Endothelial cell of umbilical vein (primary cell): ENCODE measurements around the gene ZNF705A.
"Not testable (repeated sequence)": the region's sequence is repeated elsewhere in the genome, so short reads cannot be mapped to it uniquely, and the experiment has no call there.

Experiments used
- CTCF ChIP-seq, 2 donors: IDR thresholded peaks; 1 replicate in 1 of 2; 2 replicates in 1 of 2; pipeline ENCODE4 v1.5.1; 2011; ENCODE audit warnings: low read length in 2 of 2, mild to moderate bottlenecking in 2 of 2, moderate library complexity in 2 of 2, control low read depth in 1 of 2, inconsistent platforms in 1 of 2, low read depth in 1 of 2; ENCODE audit not compliant: insufficient read depth in 1 of 2; ENCODE audit errors: extremely low read depth in 1 of 2
- EZH2 ChIP-seq: IDR thresholded peaks from 2 replicates; pipeline ENCODE4 v1.6.1; 2012; ENCODE audit warnings: borderline replicate concordance, low read depth, mild to moderate bottlenecking, moderate library complexity, low read length, inconsistent platforms; ENCODE audit not compliant: severe bottlenecking
- FOS ChIP-seq: IDR thresholded peaks from 2 replicates; pipeline ENCODE4 v1.6.1; 2011; ENCODE audit warnings: mild to moderate bottlenecking, low read length, moderate library complexity, borderline replicate concordance; ENCODE audit not compliant: insufficient read depth
- MAX ChIP-seq: IDR thresholded peaks from 2 replicates; pipeline ENCODE4 v1.6.1; 2011; ENCODE audit not compliant: insufficient read depth, insufficient read length
- POLR2A ChIP-seq: IDR thresholded peaks from 2 replicates; pipeline ENCODE4 v1.6.1; 2012; ENCODE audit warnings: low read depth, mild to moderate bottlenecking, control low read depth, low read length
- POLR2AphosphoS5 ChIP-seq: IDR thresholded peaks from 2 replicates; pipeline ENCODE4 v1.6.1; 2012; ENCODE audit warnings: low read depth, mild to moderate bottlenecking, control low read depth, low read length, moderate library complexity; ENCODE audit not compliant: insufficient read depth

DNA sequence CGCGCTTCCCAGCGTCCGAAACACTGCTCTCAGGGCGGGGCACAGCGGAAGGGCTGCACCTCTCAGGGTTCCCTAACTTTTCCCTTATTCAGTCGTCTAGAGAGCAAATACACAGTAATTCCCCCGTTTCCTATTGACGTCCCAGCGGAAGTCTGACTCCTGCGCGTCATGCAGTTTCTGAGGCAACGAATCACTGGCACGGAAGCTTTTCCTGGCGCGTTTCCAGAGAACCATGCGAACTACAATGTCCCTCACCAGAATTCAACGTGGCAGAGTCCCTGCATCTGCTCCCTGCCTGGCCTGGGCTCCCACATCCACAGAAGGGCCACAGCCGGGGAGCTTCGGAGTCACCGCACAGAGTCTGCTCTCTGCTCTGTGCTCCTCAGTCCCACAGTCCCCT lies 64.6 kb downstream of the ZNF705A start:
- TF ChIP-seq MAX; CTCF (IDR thresholded peaks at IDR 0.05; ENCODE audit: extremely low read depth in 1 of 2, insufficient read depth in 1 of 2, low read depth in 1 of 2, low read length in 2 of 2); POLR2AphosphoS5; POLR2A; EZH2; FOS: not testable (repeated sequence)
